Prostate gland (tissue), 2 donors: ENCODE data around the gene THRSP.

Experiments used
- CTCF ChIP-seq, 4 experiments: fragments of 200-600 bp in 2 of 4; fragments of 450-650 bp in 2 of 4; sonication (generic) in 2 of 4; IDR thresholded peaks; 1 replicate in 3 of 4; 2 replicates in 1 of 4; pipeline ENCODE4 v1.5.1; 2016 to 2019; ENCODE audit warnings: antibody characterized with exemption in 4 of 4, mild to moderate bottlenecking in 2 of 4, moderate library complexity in 2 of 4
- POLR2AphosphoS5 ChIP-seq: sonication (generic); formaldehyde crosslinking; IDR thresholded peaks from one replicate; pipeline ENCODE4 v1.6.1; 2017; ENCODE audit warnings: antibody characterized with exemption

GRCh38 chr11:78061921-78062311 is 1.7 kb upstream of the THRSP start:
- no peak for TF ChIP-seq CTCF (IDR thresholded peaks at IDR 0.05)
- TF ChIP-seq POLR2AphosphoS5: no peak
